Esophagus muscularis mucosa (tissue), 4 donors: ENCODE measurements around the gene PPFIBP1. TPM values are rescaled to one million over a fixed set of nuclear protein-coding genes. Genes with fewer than 3 reads are reported as not detected.

Experiments used
- DNase-seq: peaks from one replicate; pipeline ENCODE4 v3.0.0-alpha.2; 2017; ENCODE audit errors: extremely low spot score
- H3K27ac ChIP-seq, 4 donors: fragments of 200-600 bp; sonication (generic); replicated peaks in 1 of 4; 1 replicate in 3 of 4; 2 replicates in 1 of 4; pipeline ENCODE4 v1.5.1; 2016 to 2019; ENCODE audit warnings: mild to moderate bottlenecking in 1 of 4
- H3K27me3 ChIP-seq, 4 donors: fragments of 200-600 bp; sonication (generic); one replicate each; pipeline versions ENCODE4 v1.5.1 to v1.6.0; 2016 to 2019
- H3K36me3 ChIP-seq, 4 donors: fragments of 200-600 bp; sonication (generic); one replicate each; pipeline ENCODE4 v1.5.1; 2016 to 2019
- H3K4me1 ChIP-seq, 4 donors: fragments of 200-600 bp; sonication (generic); one replicate each; pipeline ENCODE4 v1.5.1; 2016 to 2019
- H3K4me3 ChIP-seq, 4 donors: fragments of 200-600 bp; sonication (generic); 1 replicate in 2 of 4; 2 replicates in 2 of 4; pipeline ENCODE4 v1.5.1; 2016 to 2019; ENCODE audit warnings: mild to moderate bottlenecking in 4 of 4, moderate library complexity in 1 of 4
- H3K9me3 ChIP-seq, 4 donors: fragments of 200-600 bp; sonication (generic); 1 replicate in 3 of 4; 2 replicates in 1 of 4; pipeline ENCODE4 v1.5.1; 2016 to 2019
- EP300 ChIP-seq: sonication (generic); formaldehyde crosslinking; IDR thresholded peaks from one replicate; pipeline ENCODE4 v1.6.1; 2017; ENCODE audit warnings: antibody characterized with exemption
- POLR2A ChIP-seq: fragments of 450-650 bp; IDR thresholded peaks from one replicate; pipeline ENCODE4 v1.6.1; 2017; ENCODE audit warnings: antibody characterized with exemption, moderate library complexity, mild to moderate bottlenecking, low read depth
- POLR2AphosphoS5 ChIP-seq, 2 donors: sonication (generic); formaldehyde crosslinking; IDR thresholded peaks; one replicate each; pipeline ENCODE4 v1.6.1; 2017; ENCODE audit warnings: antibody characterized with exemption in 2 of 2
- WGBS: methylation state at CpG from one replicate; pipeline ENCODE4 v1.1.5; 2018; 5-methylcytosine and 5-hydroxymethylcytosine counted together
- intact Hi-C: fragments of 100-400 bp; cut with DNase I; formaldehyde crosslinking; loops from one replicate; pipeline ENCODE4 v1.15.1; 2023
- total RNA-seq, 4 donors: library from RNA; depleted of rRNA; stranded (reverse); fragments of >200 nt; gene quantifications; one replicate each; pipeline versions ENCODE4 v1.1.0 to v1.2.1, GENCODE V29; 2016
- TF ChIP-seq, protein P1 (sequence below), 3 experiments: fragments of 200-600 bp in 2 of 3; fragments of 450-650 bp in 1 of 3; sonication (generic) in 2 of 3; IDR thresholded peaks; one replicate each; pipeline ENCODE4 v1.5.1; 2017 to 2019; ENCODE audit warnings: antibody characterized with exemption in 3 of 3, mild to moderate bottlenecking in 2 of 3, moderate library complexity in 1 of 3

Gene PPFIBP1
- total RNA-seq, 4 donors from 2014 or later = 53.2 to 79.0 (median 66.5) TPM

GRCh38 chr12:27480016-27480415, 44.0 kb upstream of the PPFIBP1 start:
- TF ChIP-seq POLR2A = no peak
- no peak for TF ChIP-seq POLR2AphosphoS5 (IDR thresholded peaks at IDR 0.05)
- TF ChIP-seq, protein P1, sequence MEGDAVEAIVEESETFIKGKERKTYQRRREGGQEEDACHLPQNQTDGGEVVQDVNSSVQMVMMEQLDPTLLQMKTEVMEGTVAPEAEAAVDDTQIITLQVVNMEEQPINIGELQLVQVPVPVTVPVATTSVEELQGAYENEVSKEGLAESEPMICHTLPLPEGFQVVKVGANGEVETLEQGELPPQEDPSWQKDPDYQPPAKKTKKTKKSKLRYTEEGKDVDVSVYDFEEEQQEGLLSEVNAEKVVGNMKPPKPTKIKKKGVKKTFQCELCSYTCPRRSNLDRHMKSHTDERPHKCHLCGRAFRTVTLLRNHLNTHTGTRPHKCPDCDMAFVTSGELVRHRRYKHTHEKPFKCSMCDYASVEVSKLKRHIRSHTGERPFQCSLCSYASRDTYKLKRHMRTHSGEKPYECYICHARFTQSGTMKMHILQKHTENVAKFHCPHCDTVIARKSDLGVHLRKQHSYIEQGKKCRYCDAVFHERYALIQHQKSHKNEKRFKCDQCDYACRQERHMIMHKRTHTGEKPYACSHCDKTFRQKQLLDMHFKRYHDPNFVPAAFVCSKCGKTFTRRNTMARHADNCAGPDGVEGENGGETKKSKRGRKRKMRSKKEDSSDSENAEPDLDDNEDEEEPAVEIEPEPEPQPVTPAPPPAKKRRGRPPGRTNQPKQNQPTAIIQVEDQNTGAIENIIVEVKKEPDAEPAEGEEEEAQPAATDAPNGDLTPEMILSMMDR (IDR thresholded peaks at IDR 0.05) = no peak
- no peak for TF ChIP-seq EP300
- 77% methylated on average over 1 of the region's 1 CpG for WGBS
- H3K9me3 ChIP-seq = peaks cover 0 to 25% (median 18%) of the 10 kb centered on the region in 4 donors
- H3K27me3 ChIP-seq = no peaks in the 10 kb centered on the region
- H3K4me1 ChIP-seq = no peaks in the 10 kb centered on the region
- intact Hi-C loops = no loop called here
- DNase-seq = peak; percentile 55
- no peaks in the 10 kb centered on the region for H3K36me3 ChIP-seq
- H3K4me3 ChIP-seq = no peak overlapping the region
- H3K27ac ChIP-seq = no peak overlapping the region

DNA sequence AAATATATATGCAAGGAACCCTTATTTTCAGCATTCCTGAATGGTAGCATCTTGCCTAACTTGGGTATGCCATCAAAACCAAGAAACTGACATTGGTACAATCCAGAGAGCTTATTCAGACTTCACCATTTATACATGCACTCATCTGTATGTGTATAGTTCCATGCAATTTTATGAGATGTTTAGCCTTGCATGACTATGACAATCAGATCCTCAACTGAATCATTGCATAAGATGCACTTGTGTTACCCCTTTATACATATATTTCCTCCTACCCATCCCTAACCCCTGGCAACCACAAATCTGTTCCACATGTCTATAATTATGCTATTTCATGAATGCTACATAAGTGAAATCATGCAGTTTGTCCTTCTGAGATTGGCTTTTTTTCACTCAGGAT, 37.0 kb upstream of the PPFIBP1 start:
- no peaks in the 10 kb centered on the region for H3K36me3 ChIP-seq
- H3K9me3 ChIP-seq = no peaks in the 10 kb centered on the region
- no peak overlapping the region for H3K27ac ChIP-seq
- no peak for DNase-seq
- no peak for TF ChIP-seq EP300
- TF ChIP-seq POLR2AphosphoS5 (IDR thresholded peaks at IDR 0.05) = no peak
- TF ChIP-seq POLR2A = no peak
- TF ChIP-seq, protein P1 (IDR thresholded peaks at IDR 0.05) = no peak
- intact Hi-C loops = no loop called here
- no peaks in the 10 kb centered on the region for H3K27me3 ChIP-seq
- H3K4me3 ChIP-seq = no peak overlapping the region
- H3K4me1 ChIP-seq = no peaks in the 10 kb centered on the region

DNA sequence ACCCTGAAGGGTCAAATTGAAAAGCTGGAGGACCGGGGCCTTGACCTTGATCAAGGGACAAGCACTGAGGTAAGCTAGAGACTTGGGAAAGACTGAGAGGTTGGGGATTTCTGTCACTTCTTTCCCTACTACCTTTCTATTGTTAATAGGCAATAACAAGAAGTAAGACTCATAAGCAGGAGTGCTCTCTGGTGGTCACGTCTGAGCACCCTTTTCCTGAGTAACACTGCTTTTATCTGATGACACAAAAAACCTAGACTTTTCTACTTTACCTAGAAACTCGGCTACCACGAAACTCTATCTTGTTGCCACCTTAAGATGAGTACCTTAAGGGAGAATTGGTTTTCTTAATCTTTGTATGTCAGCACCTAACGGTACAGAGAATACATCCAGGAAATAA, 35.5 kb upstream of the PPFIBP1 start:
- intact Hi-C loops = no loop called here
- Histone ChIP-seq H3K4me1 (no peaks in the 10 kb centered on the region), H3K36me3 (no peaks in the 10 kb centered on the region), H3K4me3 (no peak overlapping the region), H3K9me3 (no peaks in the 10 kb centered on the region), H3K27me3 (no peaks in the 10 kb centered on the region), H3K27ac (no peak overlapping the region)
- no peak for DNase-seq
- TF ChIP-seq POLR2A (no peak), EP300 (no peak), POLR2AphosphoS5 (IDR thresholded peaks at IDR 0.05) (no peak)
- TF ChIP-seq, protein P1 (IDR thresholded peaks at IDR 0.05) = no peak
- WGBS = 77% methylated on average over 5 of the region's 5 CpGs

- Histone ChIP-seq H3K4me3 (no peak overlapping the region), H3K4me1 (no peaks in the 10 kb centered on the region), H3K36me3 (no peaks in the 10 kb centered on the region), H3K27ac (no peak overlapping the region), H3K27me3 (no peaks in the 10 kb centered on the region), H3K9me3 (no peaks in the 10 kb centered on the region)
- TF ChIP-seq, protein P1 (IDR thresholded peaks at IDR 0.05) = no peak
- no peak for TF ChIP-seq EP300
- TF ChIP-seq POLR2A = no peak
- TF ChIP-seq POLR2AphosphoS5 (IDR thresholded peaks at IDR 0.05) = no peak
- 94% methylated on average over 2 of the region's 2 CpGs for WGBS
- intact Hi-C loops = no loop called here
- no peak for DNase-seq
Observed at GRCh38 chr12:27491226-27491625, 32.8 kb upstream of the PPFIBP1 start.

GRCh38 chr12:27493260-27493940, 30.6 kb upstream of the PPFIBP1 start:
- TF ChIP-seq POLR2A = no peak
- TF ChIP-seq, protein P1 (IDR thresholded peaks at IDR 0.05) = no peak
- intact Hi-C loops = no loop called here

More at GRCh38 chr12:27493260-27493940, 30.6 kb upstream of the PPFIBP1 start:
- no peaks in the 10 kb centered on the region for H3K4me1 ChIP-seq
- WGBS = 81% methylated on average over 6 of the region's 6 CpGs
- H3K36me3 ChIP-seq = no peaks in the 10 kb centered on the region
- H3K27ac ChIP-seq = no peak overlapping the region
- DNase-seq = no peak
- no peaks in the 10 kb centered on the region for H3K27me3 ChIP-seq
- no peak overlapping the region for H3K4me3 ChIP-seq
- H3K9me3 ChIP-seq = no peaks in the 10 kb centered on the region
